AG04449 (cell line): ENCODE measurements around the gene METTL3.
"Not testable (repeated sequence)": the region's sequence is repeated elsewhere in the genome, so short reads cannot be mapped to it uniquely, and the experiment has no call there.

Source experiments
- CTCF ChIA-PET: fragments of 350-600 bp; formaldehyde crosslinking; extraction: SDS; loops from one replicate; lab custom pipeline; 2021; ENCODE audit warnings: antibody characterized with exemption; lab: Yijun Ruan, JAX
- POLR2A ChIA-PET: fragments of 400-600, 350-600 bp; formaldehyde crosslinking; extraction: SDS; loops from one replicate; lab custom pipeline; 2020; ENCODE audit warnings: antibody characterized with exemption, inconsistent platforms; lab: Yijun Ruan, JAX
- DNase-seq: peaks from one replicate; pipeline ENCODE4 v3.0.0-alpha.2; 2010; ENCODE audit warnings: low read depth, low spot score
- H3K4me3 ChIP-seq: 2 replicates; pipeline ENCODE4 v1.5.1; 2011; ENCODE audit warnings: low read depth, mild to moderate bottlenecking, control low read depth, low read length
- CTCF ChIP-seq: IDR thresholded peaks from one replicate; pipeline ENCODE4 v1.5.1; 2011; ENCODE audit warnings: mild to moderate bottlenecking, moderate library complexity, low read length, control low read depth, inconsistent platforms; ENCODE audit not compliant: insufficient read depth; ENCODE audit errors: missing control alignments

Gene METTL3

GRCh38 chr14:21510735-21511657 lies at the start of gene METTL3:
TSS of gene METTL3 (minus strand) at chr14:21511340. CDS start at chr14:21511223, 117 bp downstream.
- peak; percentile 96 for DNase-seq
- CTCF ChIA-PET = interaction anchor here (0.8 to 3.3 kb wide), 6 partner anchors 10 to 48 kb away, joined by 3 to 39 read pairs (median 8); partner anchors contain the start of genes RAB2B and TOX4
- TF ChIP-seq CTCF = no peak
- POLR2A ChIA-PET = interaction anchor here (0.8 to 2.1 kb wide), 12 partner anchors 11 to 440 kb away, joined by 3 to 9 read pairs (median 4); partner anchors contain the start of genes CHD8, RAB2B, SUPT16H and TOX4
- H3K4me3 ChIP-seq = peak within 1 kb of the TSS; percentile 98

- ChIA-PET POLR2A (no interaction called here), CTCF (interaction anchor here (0.7 to 4.7 kb wide), 4 partner anchors 48 to 101 kb away, joined by 3 to 70 read pairs (median 3); partner anchors contain the start of gene METTL3)
- TF ChIP-seq CTCF = no peak
Observed at GRCh38 chr14:21558703-21559170, 47.6 kb upstream of the METTL3 start.

GRCh38 chr14:21557084-21557901 lies 46.2 kb upstream of the METTL3 start:
- H3K4me3 ChIP-seq = peak overlapping the region; percentile 40
- peak; percentile 69 for DNase-seq
- ChIA-PET CTCF (interaction anchor here (0.8 to 4.7 kb wide), 16 partner anchors 11 to 1705 kb away, joined by 3 to 70 read pairs (median 3); no protein-coding TSS in a partner anchor), POLR2A (no interaction called here)
- TF ChIP-seq CTCF = peak; percentile 42

More at GRCh38 chr14:21558703-21559170, 47.6 kb upstream of the METTL3 start:
- H3K4me3 ChIP-seq = no peak overlapping the region
- no peak for DNase-seq

GRCh38 chr14:21556378-21557083 lies 45.4 kb upstream of the METTL3 start:
- ChIA-PET CTCF (interaction anchor here (0.8 to 4.7 kb wide), 18 partner anchors 10 to 1704 kb away, joined by 3 to 70 read pairs (median 3); partner anchors contain the start of genes RAB2B, SALL2 and TOX4), POLR2A (interaction anchor here (0.6 kb wide), 1 partner anchor 542 kb away, joined by 4 read pairs; no protein-coding TSS in a partner anchor)
- H3K4me3 ChIP-seq = no peak overlapping the region
- TF ChIP-seq CTCF = no peak
- no peak for DNase-seq

- ChIA-PET POLR2A (no interaction called here), CTCF (interaction anchor here (1.8 kb wide), 1 partner anchor 55 kb away, joined by 12 read pairs; no protein-coding TSS in a partner anchor)
- no peak for TF ChIP-seq CTCF
- H3K4me3 ChIP-seq = no peak overlapping the region
- DNase-seq = no peak
Observed at GRCh38 chr14:21553266-21553665, 42.1 kb upstream of the METTL3 start.

- CTCF ChIA-PET, POLR2A ChIA-PET, H3K4me3 ChIP-seq, DNase-seq: not testable (repeated sequence)
Observed at GRCh38 chr14:21544588-21544987, 33.4 kb upstream of the METTL3 start.
